ENCODE results near the gene RGPD3.
"Not testable (repeated sequence)": the region's sequence is repeated elsewhere in the genome, so short reads cannot be mapped to it uniquely, and the experiment has no call there.

DNA sequence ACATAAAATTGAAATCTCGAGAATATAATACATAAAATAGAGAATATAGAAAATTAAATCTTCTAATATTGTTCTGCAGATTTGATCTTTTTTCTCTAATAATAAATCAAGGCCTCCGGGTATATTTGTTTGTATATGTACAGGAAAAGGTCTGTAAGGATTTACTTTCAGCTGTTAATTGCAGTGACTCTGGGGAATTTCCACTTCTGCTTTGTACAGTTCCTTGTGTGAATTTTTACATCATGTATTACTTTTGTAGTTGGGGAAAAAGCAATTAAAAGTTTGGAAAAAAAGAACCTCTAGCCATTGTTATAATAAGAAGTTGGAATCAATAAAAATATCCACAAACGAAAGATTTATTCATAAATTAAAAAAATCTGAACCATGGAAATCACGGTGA lies 42.6 kb upstream of the RGPD3 start:
- TF ChIP-seq, protein P1, sequence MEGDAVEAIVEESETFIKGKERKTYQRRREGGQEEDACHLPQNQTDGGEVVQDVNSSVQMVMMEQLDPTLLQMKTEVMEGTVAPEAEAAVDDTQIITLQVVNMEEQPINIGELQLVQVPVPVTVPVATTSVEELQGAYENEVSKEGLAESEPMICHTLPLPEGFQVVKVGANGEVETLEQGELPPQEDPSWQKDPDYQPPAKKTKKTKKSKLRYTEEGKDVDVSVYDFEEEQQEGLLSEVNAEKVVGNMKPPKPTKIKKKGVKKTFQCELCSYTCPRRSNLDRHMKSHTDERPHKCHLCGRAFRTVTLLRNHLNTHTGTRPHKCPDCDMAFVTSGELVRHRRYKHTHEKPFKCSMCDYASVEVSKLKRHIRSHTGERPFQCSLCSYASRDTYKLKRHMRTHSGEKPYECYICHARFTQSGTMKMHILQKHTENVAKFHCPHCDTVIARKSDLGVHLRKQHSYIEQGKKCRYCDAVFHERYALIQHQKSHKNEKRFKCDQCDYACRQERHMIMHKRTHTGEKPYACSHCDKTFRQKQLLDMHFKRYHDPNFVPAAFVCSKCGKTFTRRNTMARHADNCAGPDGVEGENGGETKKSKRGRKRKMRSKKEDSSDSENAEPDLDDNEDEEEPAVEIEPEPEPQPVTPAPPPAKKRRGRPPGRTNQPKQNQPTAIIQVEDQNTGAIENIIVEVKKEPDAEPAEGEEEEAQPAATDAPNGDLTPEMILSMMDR (IDR thresholded peaks at IDR 0.05; ENCODE audit: poor library complexity): not testable (repeated sequence)
- not testable (repeated sequence) for TF ChIP-seq EZH2phosphoT487 (IDR thresholded peaks at IDR 0.05; ENCODE audit: low read depth, severe bottlenecking, unreplicated experiment)
